CD4-positive, alpha-beta memory T cell (primary cell): ENCODE results near the gene PLA2G2D. TPM values are rescaled to one million over a fixed set of nuclear protein-coding genes. Genes with fewer than 3 reads are reported as not detected.

ENCODE experiments used
- CTCF ChIA-PET: fragments of 350-600 bp; sonication (Branson Sonifier 250); formaldehyde crosslinking; loops from one replicate; lab custom pipeline; 2021; ENCODE audit warnings: inconsistent platforms; ENCODE audit not compliant: partially characterized antibody; lab: Charles Lee
- POLR2A ChIA-PET: fragments of 350-600 bp; sonication (Branson Sonifier 250); formaldehyde crosslinking; loops from one replicate; lab custom pipeline; 2021; ENCODE audit not compliant: partially characterized antibody; lab: Charles Lee
- DNase-seq, 5 donors: peaks; one replicate each; pipeline versions ENCODE4 v3.0.0 to v3.0.0-alpha.2; 2020 to 2022; ENCODE audit warnings: mixed read lengths in 1 of 5
- H3K27ac ChIP-seq: one replicate; pipeline ENCODE4 v1.7.0; 2013; ENCODE audit warnings: low read depth, low read length
- H3K27me3 ChIP-seq: 2 replicates; pipeline ENCODE4 v1.7.0; 2013; ENCODE audit warnings: mild to moderate bottlenecking, low read length, moderate library complexity; ENCODE audit not compliant: insufficient read depth
- H3K36me3 ChIP-seq: 2 replicates; pipeline ENCODE4 v1.7.0; 2013; ENCODE audit warnings: mild to moderate bottlenecking, low read length, moderate library complexity; ENCODE audit not compliant: insufficient read depth
- H3K4me1 ChIP-seq: 2 replicates; pipeline ENCODE4 v1.7.0; 2013; ENCODE audit warnings: mild to moderate bottlenecking, low read length, moderate library complexity; ENCODE audit not compliant: insufficient read depth
- H3K4me3 ChIP-seq, 2 donors: one replicate each; pipeline ENCODE4 v1.7.0; 2013; ENCODE audit warnings: low read length in 2 of 2, mild to moderate bottlenecking in 1 of 2
- H3K9me3 ChIP-seq, 2 donors: one replicate each; pipeline ENCODE4 v1.7.0; 2013; ENCODE audit warnings: low read length in 2 of 2, control low read depth in 1 of 2; ENCODE audit not compliant: control insufficient read depth in 1 of 2
- H3K27ac Mint-ChIP-seq, 7 donors: one replicate each; pipeline ENCODE4 v1.8.0; 2020 to 2021; ENCODE audit warnings: mixed read lengths in 7 of 7, mild to moderate bottlenecking in 6 of 7, inconsistent platforms in 3 of 7, moderate library complexity in 3 of 7
- H3K27me3 Mint-ChIP-seq, 2 donors: one replicate each; pipeline ENCODE4 v1.8.0; 2020 to 2021; ENCODE audit warnings: mixed read lengths in 2 of 2
- H3K36me3 Mint-ChIP-seq, 2 donors: one replicate each; pipeline ENCODE4 v1.8.0; 2020 to 2021; ENCODE audit warnings: mixed read lengths in 2 of 2, inconsistent platforms in 1 of 2, mild to moderate bottlenecking in 1 of 2
- H3K4me1 Mint-ChIP-seq, 4 donors: one replicate each; pipeline ENCODE4 v1.8.0; 2020 to 2021; ENCODE audit warnings: mixed read lengths in 4 of 4, mild to moderate bottlenecking in 1 of 4
- H3K4me3 Mint-ChIP-seq, 8 donors: one replicate each; pipeline ENCODE4 v1.8.0; 2020 to 2021; ENCODE audit warnings: mixed read lengths in 8 of 8, mild to moderate bottlenecking in 7 of 8, moderate library complexity in 6 of 8, inconsistent platforms in 3 of 8
- H3K9me3 Mint-ChIP-seq, 8 donors: one replicate each; pipeline ENCODE4 v1.8.0; 2020 to 2021; ENCODE audit warnings: mixed read lengths in 8 of 8, mild to moderate bottlenecking in 5 of 8, inconsistent platforms in 3 of 8, moderate library complexity in 1 of 8
- intact Hi-C: fragments of 100-400 bp; cut with micrococcal nuclease; formaldehyde crosslinking; loops from one replicate; pipeline ENCODE4 v1.15.1; 2023
- polyA plus RNA-seq, 2 donors: library from polyadenylated mRNA; unstranded; fragments of 300-500 nt; fragmentation: Illumina TruSeq; gene quantifications; one replicate each; pipeline ENCODE4 v1.2.3, GENCODE V29; 2021
- total RNA-seq, 2 experiments: library from RNA; stranded (reverse); gene quantifications; one replicate each; pipeline ENCODE4 v1.2.3, GENCODE V29; 2021

The PLA2G2D gene
- total and polyA plus RNA-seq, 4 experiments from 2014 or later, result 0.29 TPM; not detected in 3

DNA sequence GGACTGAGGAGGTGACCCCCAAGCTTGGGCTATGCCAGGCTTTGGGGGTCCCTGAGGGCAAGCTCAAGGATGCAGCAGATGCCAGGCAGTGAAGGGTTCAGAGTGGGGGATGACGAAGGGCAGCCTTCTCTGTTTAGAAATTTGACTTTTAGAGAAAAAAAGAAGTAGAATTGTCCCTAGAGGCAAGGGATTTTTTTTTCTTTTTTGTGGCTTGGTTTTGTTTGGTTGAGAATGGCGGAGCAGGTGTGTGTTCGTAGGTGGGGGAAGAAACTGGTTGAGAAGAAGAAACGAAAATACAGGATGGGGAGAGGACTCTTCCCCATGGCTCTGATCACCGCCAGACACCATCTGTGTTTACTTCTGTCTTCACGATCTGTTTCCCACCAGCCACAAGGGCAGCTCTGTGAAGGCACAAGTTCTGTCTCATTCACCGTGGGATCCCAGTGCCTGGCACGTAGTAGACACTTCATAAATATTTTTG, 41.1 kb downstream of the PLA2G2D start:
- H3K4me1 Mint-ChIP-seq, result peaks cover 0 to 17% (median 3%) of the 10 kb centered on the region in 4 donors
- Histone ChIP-seq H3K27me3 (no peaks in the 10 kb centered on the region), H3K27ac (no peak overlapping the region), H3K4me3 (no peak overlapping the region), H3K9me3 (no peaks in the 10 kb centered on the region), H3K36me3 (no peaks in the 10 kb centered on the region), H3K4me1 (no peaks in the 10 kb centered on the region)
- intact Hi-C loops, result no loop called here
- CTCF ChIA-PET, result interaction anchor here (0.5 kb wide), 1 partner anchor 134 kb away, joined by 3 read pairs; no protein-coding TSS in a partner anchor
- H3K27me3 Mint-ChIP-seq, result peaks cover 25 to 29% of the 10 kb centered on the region in 2 donors
- no peak overlapping the region for H3K27ac Mint-ChIP-seq
- H3K36me3 Mint-ChIP-seq, result no peaks in the 10 kb centered on the region
- H3K9me3 Mint-ChIP-seq, result no peaks in the 10 kb centered on the region
- no peak for DNase-seq
- POLR2A ChIA-PET, result no interaction called here
- no peak overlapping the region for H3K4me3 Mint-ChIP-seq

GRCh38 chr1:20076710-20077461, 42.5 kb downstream of the PLA2G2D start:
- Mint-ChIP-seq H3K27me3 (peaks cover 24 to 29% of the 10 kb centered on the region in 2 donors), H3K27ac (peak overlapping the region in 1 of 7 donors; percentile 13), H3K4me3 (no peak overlapping the region), H3K4me1 (peaks cover 0 to 17% (median 2%) of the 10 kb centered on the region in 4 donors), H3K9me3 (no peaks in the 10 kb centered on the region), H3K36me3 (no peaks in the 10 kb centered on the region)
- no peak for DNase-seq
- no peaks in the 10 kb centered on the region for H3K27me3 ChIP-seq
- no peaks in the 10 kb centered on the region for H3K9me3 ChIP-seq
- ChIA-PET POLR2A (no interaction called here), CTCF (no interaction called here)
- H3K27ac ChIP-seq, result no peak overlapping the region
- H3K4me3 ChIP-seq, result no peak overlapping the region
- intact Hi-C loops, result no loop called here
- no peaks in the 10 kb centered on the region for H3K4me1 ChIP-seq
- no peaks in the 10 kb centered on the region for H3K36me3 ChIP-seq

GRCh38 chr1:20076223-20076622, 43.1 kb downstream of the PLA2G2D start:
- H3K4me1 ChIP-seq, result no peaks in the 10 kb centered on the region
- POLR2A ChIA-PET, result no interaction called here
- Mint-ChIP-seq H3K4me3 (no peak overlapping the region), H3K36me3 (no peaks in the 10 kb centered on the region), H3K27me3 (peaks cover 24 to 28% of the 10 kb centered on the region in 2 donors), H3K9me3 (no peaks in the 10 kb centered on the region), H3K27ac (no peak overlapping the region), H3K4me1 (peaks cover 0 to 16% (median 2%) of the 10 kb centered on the region in 4 donors)
- no peak for DNase-seq
- H3K27me3 ChIP-seq, result no peaks in the 10 kb centered on the region
- no peaks in the 10 kb centered on the region for H3K9me3 ChIP-seq
- CTCF ChIA-PET, result no interaction called here
- no peaks in the 10 kb centered on the region for H3K36me3 ChIP-seq
- no peak overlapping the region for H3K27ac ChIP-seq
- H3K4me3 ChIP-seq, result no peak overlapping the region
- intact Hi-C loops, result no loop called here

DNA sequence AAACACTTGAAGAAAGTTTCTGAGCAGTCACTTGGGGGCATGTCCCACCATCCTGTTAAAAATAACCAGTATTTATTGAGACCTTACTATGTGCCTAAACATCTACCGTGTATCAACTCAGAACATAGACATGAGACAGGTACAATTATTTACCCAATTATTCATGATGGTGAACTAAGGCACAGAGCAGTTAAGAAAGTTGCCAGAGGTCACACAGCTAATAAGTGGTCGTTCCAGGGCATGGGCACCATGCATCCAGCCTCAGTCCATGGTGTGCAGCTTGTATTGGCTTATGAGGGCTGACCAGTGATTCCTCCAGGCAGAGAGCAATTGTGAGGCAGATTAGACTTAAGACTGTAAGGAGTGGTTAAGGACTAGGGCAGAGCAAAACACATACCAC, 44.0 kb downstream of the PLA2G2D start:
- Histone ChIP-seq H3K27me3 (no peaks in the 10 kb centered on the region), H3K9me3 (no peaks in the 10 kb centered on the region), H3K4me3 (no peak overlapping the region), H3K4me1 (no peaks in the 10 kb centered on the region), H3K27ac (no peak overlapping the region), H3K36me3 (no peaks in the 10 kb centered on the region)
- ChIA-PET POLR2A (no interaction called here), CTCF (interaction anchor here (1.0 kb wide), 1 partner anchor 27 kb away, joined by 3 read pairs; no protein-coding TSS in a partner anchor)
- intact Hi-C loops, result no loop called here
- Mint-ChIP-seq H3K27me3 (peaks cover 24 to 25% of the 10 kb centered on the region in 2 donors), H3K36me3 (no peaks in the 10 kb centered on the region), H3K4me1 (peaks cover 0 to 8% (median under 1%) of the 10 kb centered on the region in 4 donors), H3K27ac (no peak overlapping the region), H3K9me3 (no peaks in the 10 kb centered on the region), H3K4me3 (no peak overlapping the region)
- DNase-seq, result no peak

DNA sequence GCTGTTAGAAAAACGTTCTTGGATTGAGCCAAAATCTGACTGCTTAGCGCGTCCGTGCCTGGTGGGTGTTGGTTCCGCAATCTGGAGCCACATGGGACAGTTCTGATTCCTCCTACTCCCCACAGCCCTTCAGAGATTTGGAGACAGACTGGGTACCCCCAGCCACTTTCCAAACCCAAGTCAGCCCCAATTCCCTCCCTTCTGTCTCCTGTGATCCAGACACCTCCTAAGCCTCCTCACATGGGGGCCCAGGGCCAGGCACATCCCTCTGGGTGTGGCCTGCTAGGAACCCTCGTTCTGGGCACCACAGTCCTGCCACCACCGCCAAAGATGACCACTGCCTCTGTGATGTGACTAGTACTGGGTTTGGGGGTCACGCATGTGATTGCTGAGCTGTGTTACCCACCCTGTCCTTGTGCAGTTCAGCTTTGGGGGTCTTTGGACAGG, 44.6 kb downstream of the PLA2G2D start:
- peaks cover 0 to 7% (median under 1%) of the 10 kb centered on the region in 4 donors for H3K4me1 Mint-ChIP-seq
- no peak for DNase-seq
- H3K4me1 ChIP-seq, result no peaks in the 10 kb centered on the region
- no peak overlapping the region for H3K27ac ChIP-seq
- intact Hi-C loops, result no loop called here
- H3K36me3 ChIP-seq, result no peaks in the 10 kb centered on the region
- H3K4me3 ChIP-seq, result no peak overlapping the region
- H3K9me3 ChIP-seq, result no peaks in the 10 kb centered on the region
- CTCF ChIA-PET, result interaction anchor here (1.0 kb wide), 1 partner anchor 26 kb away, joined by 3 read pairs; no protein-coding TSS in a partner anchor
- POLR2A ChIA-PET, result no interaction called here
- H3K27me3 ChIP-seq, result no peaks in the 10 kb centered on the region
- H3K27ac Mint-ChIP-seq, result no peak overlapping the region
- peaks cover 22 to 24% of the 10 kb centered on the region in 2 donors for H3K27me3 Mint-ChIP-seq
- H3K9me3 Mint-ChIP-seq, result no peaks in the 10 kb centered on the region
- no peak overlapping the region for H3K4me3 Mint-ChIP-seq
- no peaks in the 10 kb centered on the region for H3K36me3 Mint-ChIP-seq

GRCh38 chr1:20074055-20074724, 45.1 kb downstream of the PLA2G2D start:
- CTCF ChIA-PET, result interaction anchor here (1.0 kb wide), 1 partner anchor 25 kb away, joined by 3 read pairs; no protein-coding TSS in a partner anchor
- Mint-ChIP-seq H3K27me3 (peaks cover 20 to 22% of the 10 kb centered on the region in 2 donors), H3K36me3 (no peaks in the 10 kb centered on the region), H3K4me1 (peaks cover 0 to 7% (median under 1%) of the 10 kb centered on the region in 4 donors), H3K27ac (no peak overlapping the region), H3K4me3 (no peak overlapping the region), H3K9me3 (no peaks in the 10 kb centered on the region)
- Histone ChIP-seq H3K36me3 (no peaks in the 10 kb centered on the region), H3K9me3 (no peaks in the 10 kb centered on the region), H3K4me3 (no peak overlapping the region), H3K27ac (no peak overlapping the region), H3K4me1 (no peaks in the 10 kb centered on the region), H3K27me3 (no peaks in the 10 kb centered on the region)
- POLR2A ChIA-PET, result no interaction called here
- intact Hi-C loops, result no loop called here
- DNase-seq, result no peak

- Mint-ChIP-seq H3K4me3 (no peak overlapping the region), H3K36me3 (no peaks in the 10 kb centered on the region), H3K27me3 (peaks cover 17 to 19% of the 10 kb centered on the region in 2 donors), H3K4me1 (peaks cover 0 to 6% (median 0%) of the 10 kb centered on the region in 4 donors), H3K27ac (no peak overlapping the region), H3K9me3 (no peaks in the 10 kb centered on the region)
- Histone ChIP-seq H3K4me1 (no peaks in the 10 kb centered on the region), H3K36me3 (no peaks in the 10 kb centered on the region), H3K9me3 (no peaks in the 10 kb centered on the region), H3K27ac (no peak overlapping the region), H3K4me3 (no peak overlapping the region), H3K27me3 (no peaks in the 10 kb centered on the region)
- POLR2A ChIA-PET, result no interaction called here
- DNase-seq, result no peak
- CTCF ChIA-PET, result no interaction called here
- intact Hi-C loops, result no loop called here
Measured at GRCh38 chr1:20073256-20073655, 46.1 kb downstream of the PLA2G2D start.
